ENCODE data around the gene IGFBP5.

The IGFBP5 gene

GRCh38 chr2:216685327-216685875 lies 9.9 kb downstream of the IGFBP5 start:
- no peak overlapping the region for H3K4me3 ChIP-seq (ENCODE audit: low read depth, low read length)
- DNase-seq (ENCODE audit: low read depth), result no peak
- no peak for TF ChIP-seq CTCF (IDR thresholded peaks at IDR 0.05; ENCODE audit: low read depth, low read length, missing control alignments)

DNA sequence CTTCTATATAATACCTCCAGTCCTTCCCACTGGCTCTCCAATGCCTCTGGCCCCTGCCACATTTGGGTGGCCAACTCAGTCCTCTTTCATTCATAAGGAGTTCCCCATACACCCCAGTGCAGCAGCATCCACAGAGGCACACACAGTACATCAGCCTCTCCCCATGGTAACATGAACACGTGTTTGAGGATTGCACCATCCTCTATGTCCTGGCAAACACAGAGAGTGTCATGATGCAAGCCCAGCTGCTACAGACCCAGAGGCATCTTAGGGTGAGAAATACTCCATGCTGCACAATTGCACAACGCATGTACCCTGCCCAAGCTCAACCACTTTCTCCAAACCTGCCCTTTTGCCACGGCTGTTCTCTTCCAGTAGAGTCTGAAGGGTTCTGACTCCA lies 11.5 kb downstream of the IGFBP5 start:
- no peak for TF ChIP-seq CTCF (IDR thresholded peaks at IDR 0.05; ENCODE audit: low read depth, low read length, missing control alignments)
- H3K4me3 ChIP-seq (ENCODE audit: low read depth, low read length), result no peak overlapping the region
- no peak for DNase-seq (ENCODE audit: low read depth)

GRCh38 chr2:216681683-216682082 lies 13.7 kb downstream of the IGFBP5 start:
- no peak overlapping the region for H3K4me3 ChIP-seq (ENCODE audit: low read depth, low read length)
- DNase-seq (ENCODE audit: low read depth), result no peak

GRCh38 chr2:216680951-216681629 lies 14.3 kb downstream of the IGFBP5 start:
- H3K4me3 ChIP-seq (ENCODE audit: low read depth, low read length), result no peak overlapping the region
- DNase-seq (ENCODE audit: low read depth), result no peak
- no peak for TF ChIP-seq CTCF (IDR thresholded peaks at IDR 0.05; ENCODE audit: low read depth, low read length, missing control alignments)

More at GRCh38 chr2:216681683-216682082, 13.7 kb downstream of the IGFBP5 start:
- no peak for TF ChIP-seq CTCF (IDR thresholded peaks at IDR 0.05; ENCODE audit: low read depth, low read length, missing control alignments)

GRCh38 chr2:216679658-216680024 lies 15.7 kb downstream of the IGFBP5 start:
- H3K4me3 ChIP-seq (ENCODE audit: low read depth, low read length), result no peak overlapping the region
- no peak for DNase-seq (ENCODE audit: low read depth)
- no peak for TF ChIP-seq CTCF (IDR thresholded peaks at IDR 0.05; ENCODE audit: low read depth, low read length, missing control alignments)

- no peak for DNase-seq (ENCODE audit: low read depth)
- TF ChIP-seq CTCF (IDR thresholded peaks at IDR 0.05; ENCODE audit: low read depth, low read length, missing control alignments), result no peak
- no peak overlapping the region for H3K4me3 ChIP-seq (ENCODE audit: low read depth, low read length)
Observed at GRCh38 chr2:216678813-216679657, 16.3 kb downstream of the IGFBP5 start.

Measured in GM12864 (cell line).